WERI-Rb-1 (cell line): ENCODE results near the gene NDE1.

ENCODE experiments used
- DNase-seq: peaks from one replicate; pipeline ENCODE4 v3.0.0-alpha.2; 2020
- H3K27ac ChIP-seq: fragments of 250-450 bp; sonication (Bioruptor Pico); 2 replicates; pipeline ENCODE4 v1.5.1; 2020; ENCODE audit warnings: mild to moderate bottlenecking, moderate library complexity
- H3K27me3 ChIP-seq: fragments of 250-450 bp; sonication (Bioruptor Pico); 2 replicates; pipeline ENCODE4 v1.5.1; 2021; ENCODE audit warnings: mild to moderate bottlenecking, low read depth, moderate library complexity; ENCODE audit not compliant: insufficient read depth, severe bottlenecking
- H3K36me3 ChIP-seq: fragments of 250-450 bp; sonication (Bioruptor Pico); 2 replicates; pipeline ENCODE4 v1.5.1; 2020; ENCODE audit warnings: mild to moderate bottlenecking, moderate library complexity
- H3K4me3 ChIP-seq: 2 replicates; pipeline ENCODE4 v1.5.1; 2011; ENCODE audit warnings: low read depth, mild to moderate bottlenecking, control low read depth, low read length
- H3K9me3 ChIP-seq: fragments of 250-450 bp; sonication (Bioruptor Pico); 2 replicates; pipeline ENCODE4 v1.5.1; 2021; ENCODE audit warnings: mild to moderate bottlenecking, moderate library complexity; ENCODE audit not compliant: severe bottlenecking
- CTCF ChIP-seq: IDR thresholded peaks from 2 replicates; pipeline ENCODE4 v1.5.1; 2011; ENCODE audit warnings: low read depth, mild to moderate bottlenecking, control low read depth, inconsistent platforms, low read length

NDE1 gene

GRCh38 chr16:15742716-15743115, 92.7 kb downstream of the NDE1 start:
- no peaks in the 10 kb centered on the region for H3K36me3 ChIP-seq
- no peak for TF ChIP-seq CTCF
- H3K27me3 ChIP-seq = no peaks in the 10 kb centered on the region
- H3K27ac ChIP-seq = no peak overlapping the region
- no peaks in the 10 kb centered on the region for H3K9me3 ChIP-seq
- no peak for DNase-seq
- H3K4me3 ChIP-seq = no peak overlapping the region

GRCh38 chr16:15743657-15744056, 93.6 kb downstream of the NDE1 start:
- no peaks in the 10 kb centered on the region for H3K36me3 ChIP-seq
- no peak for DNase-seq
- no peak for TF ChIP-seq CTCF
- no peaks in the 10 kb centered on the region for H3K27me3 ChIP-seq
- no peaks in the 10 kb centered on the region for H3K9me3 ChIP-seq
- H3K4me3 ChIP-seq = no peak overlapping the region
- no peak overlapping the region for H3K27ac ChIP-seq

- Histone ChIP-seq H3K9me3 (no peaks in the 10 kb centered on the region), H3K4me3 (no peak overlapping the region)
- TF ChIP-seq CTCF = no peak
Observed at GRCh38 chr16:15746332-15746731, 96.3 kb downstream of the NDE1 start.

GRCh38 chr16:15747937-15748336, 97.9 kb downstream of the NDE1 start:
- H3K36me3 ChIP-seq = no peaks in the 10 kb centered on the region
- no peaks in the 10 kb centered on the region for H3K9me3 ChIP-seq
- H3K4me3 ChIP-seq = no peak overlapping the region
- DNase-seq = no peak
- no peaks in the 10 kb centered on the region for H3K27me3 ChIP-seq
- no peak for TF ChIP-seq CTCF
- H3K27ac ChIP-seq = no peak overlapping the region

More at GRCh38 chr16:15746332-15746731, 96.3 kb downstream of the NDE1 start:
- H3K27me3 ChIP-seq = no peaks in the 10 kb centered on the region
- DNase-seq = no peak
- H3K27ac ChIP-seq = no peak overlapping the region
- no peaks in the 10 kb centered on the region for H3K36me3 ChIP-seq

GRCh38 chr16:15748654-15749053, 98.6 kb downstream of the NDE1 start:
- Histone ChIP-seq H3K27ac (no peak overlapping the region), H3K4me3 (no peak overlapping the region), H3K27me3 (no peaks in the 10 kb centered on the region), H3K36me3 (no peaks in the 10 kb centered on the region), H3K9me3 (no peaks in the 10 kb centered on the region)
- no peak for DNase-seq
- no peak for TF ChIP-seq CTCF

- Histone ChIP-seq H3K9me3 (no peaks in the 10 kb centered on the region), H3K27me3 (no peaks in the 10 kb centered on the region), H3K36me3 (no peaks in the 10 kb centered on the region), H3K27ac (no peak overlapping the region), H3K4me3 (no peak overlapping the region)
- DNase-seq = no peak
- TF ChIP-seq CTCF = no peak
Observed at GRCh38 chr16:15749371-15749770, 99.3 kb downstream of the NDE1 start.
